BJ (cell line): ENCODE data around the gene LPA. TPM values are rescaled to one million over a fixed set of nuclear protein-coding genes. Genes with fewer than 3 reads are reported as not detected.

Experiments used
- CTCF ChIA-PET: fragments of 350-600 bp; formaldehyde crosslinking; extraction: SDS; loops from one replicate; lab custom pipeline; 2021; ENCODE audit warnings: antibody characterized with exemption, inconsistent platforms; lab: Yijun Ruan, JAX
- POLR2A ChIA-PET: fragments of 300-600 bp; sonication (Branson Sonifier 250); formaldehyde crosslinking; extraction: SDS; loops from one replicate; lab custom pipeline; 2021; ENCODE audit warnings: antibody characterized with exemption; lab: Charles Lee
- DNase-seq: peaks from one replicate; pipeline ENCODE4 v3.0.0-alpha.2; 2011; ENCODE audit warnings: low read depth
- H3K27me3 ChIP-seq: 2 replicates; pipeline ENCODE4 v1.6.0; 2011; ENCODE audit warnings: low read length; ENCODE audit not compliant: control insufficient read depth, insufficient read depth
- H3K36me3 ChIP-seq: 2 replicates; pipeline ENCODE4 v1.5.1; 2011; ENCODE audit warnings: low read length; ENCODE audit not compliant: control insufficient read depth, insufficient read depth
- H3K4me3 ChIP-seq: 2 replicates; pipeline ENCODE4 v1.5.1; 2011; ENCODE audit warnings: low read depth, mild to moderate bottlenecking, control low read depth, low read length
- polyA plus RNA-seq: library from polyadenylated mRNA; depleted of rRNA; stranded (reverse); fragments of >200 nt; gene quantifications from 2 replicates; pipeline ENCODE4 v1.2.3, GENCODE V29; 2011
- TF ChIP-seq, protein P1 (sequence below): IDR thresholded peaks from 2 replicates; pipeline ENCODE4 v1.5.1; 2011; ENCODE audit warnings: low read depth, mild to moderate bottlenecking, control low read depth, inconsistent platforms, low read length, moderate library complexity; ENCODE audit not compliant: insufficient read depth

The LPA gene
- polyA plus RNA-seq, 1 experiment, result not detected

GRCh38 chr6:160510199-160510598 is 153.9 kb downstream of the LPA start:
- Histone ChIP-seq H3K27me3 (no peaks in the 10 kb centered on the region), H3K4me3 (no peak overlapping the region), H3K36me3 (no peaks in the 10 kb centered on the region)
- no peak for DNase-seq
- POLR2A ChIA-PET, result no interaction called here
- CTCF ChIA-PET, result interaction anchor here (1.1 to 1.3 kb wide), 2 partner anchors 9 to 15 kb away, joined by 3 to 5 read pairs; no protein-coding TSS in a partner anchor
- TF ChIP-seq, protein P1, sequence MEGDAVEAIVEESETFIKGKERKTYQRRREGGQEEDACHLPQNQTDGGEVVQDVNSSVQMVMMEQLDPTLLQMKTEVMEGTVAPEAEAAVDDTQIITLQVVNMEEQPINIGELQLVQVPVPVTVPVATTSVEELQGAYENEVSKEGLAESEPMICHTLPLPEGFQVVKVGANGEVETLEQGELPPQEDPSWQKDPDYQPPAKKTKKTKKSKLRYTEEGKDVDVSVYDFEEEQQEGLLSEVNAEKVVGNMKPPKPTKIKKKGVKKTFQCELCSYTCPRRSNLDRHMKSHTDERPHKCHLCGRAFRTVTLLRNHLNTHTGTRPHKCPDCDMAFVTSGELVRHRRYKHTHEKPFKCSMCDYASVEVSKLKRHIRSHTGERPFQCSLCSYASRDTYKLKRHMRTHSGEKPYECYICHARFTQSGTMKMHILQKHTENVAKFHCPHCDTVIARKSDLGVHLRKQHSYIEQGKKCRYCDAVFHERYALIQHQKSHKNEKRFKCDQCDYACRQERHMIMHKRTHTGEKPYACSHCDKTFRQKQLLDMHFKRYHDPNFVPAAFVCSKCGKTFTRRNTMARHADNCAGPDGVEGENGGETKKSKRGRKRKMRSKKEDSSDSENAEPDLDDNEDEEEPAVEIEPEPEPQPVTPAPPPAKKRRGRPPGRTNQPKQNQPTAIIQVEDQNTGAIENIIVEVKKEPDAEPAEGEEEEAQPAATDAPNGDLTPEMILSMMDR, result no peak

DNA sequence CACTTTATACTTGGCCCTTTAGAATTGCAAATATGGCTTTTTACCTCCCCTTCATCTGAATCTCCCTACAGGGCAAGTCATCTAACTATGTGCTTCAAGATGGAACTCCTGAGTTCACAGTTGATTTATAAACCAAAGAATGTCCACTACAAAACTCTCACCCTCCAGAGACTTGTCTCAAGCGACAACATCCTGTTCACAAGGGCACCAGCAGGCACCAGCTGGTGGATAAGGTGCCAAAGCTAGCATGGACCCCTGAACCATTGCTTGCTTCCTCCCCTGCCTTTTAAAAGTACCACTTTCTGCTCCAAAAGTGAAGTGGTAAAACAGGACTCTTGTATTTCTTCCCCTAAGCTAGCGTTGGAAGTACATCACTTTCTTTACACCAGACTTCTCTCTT is 154.5 kb downstream of the LPA start:
- ChIA-PET POLR2A (no interaction called here), CTCF (interaction anchor here (0.9 to 1.3 kb wide), 3 partner anchors 10 to 14 kb away, joined by 3 to 5 read pairs (median 3); no protein-coding TSS in a partner anchor)

DNA sequence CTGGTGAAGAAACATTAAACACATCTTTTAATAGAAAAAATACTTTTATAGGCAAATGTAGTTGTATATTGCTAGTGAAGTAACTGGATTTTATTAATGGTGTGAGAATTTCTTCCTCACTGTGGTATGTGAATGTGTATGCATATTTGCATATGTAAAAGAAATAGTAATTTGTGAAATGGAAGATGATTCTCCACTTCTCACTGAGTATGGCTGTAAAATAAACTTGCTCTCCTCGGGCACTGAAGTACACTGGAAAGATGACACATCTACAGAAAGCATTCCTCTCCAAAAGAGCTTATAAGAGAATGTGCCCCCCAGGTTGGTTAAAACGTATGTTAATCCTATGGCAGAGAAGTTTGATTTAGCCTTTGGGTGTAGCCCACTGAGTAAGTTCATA is 155.5 kb downstream of the LPA start:
- TF ChIP-seq, protein P1, result no peak
- no peak for DNase-seq
- Histone ChIP-seq H3K4me3 (no peak overlapping the region), H3K36me3 (no peaks in the 10 kb centered on the region), H3K27me3 (no peaks in the 10 kb centered on the region)
- ChIA-PET POLR2A (no interaction called here), CTCF (interaction anchor here (0.9 kb wide), 1 partner anchor 14 kb away, joined by 3 read pairs; no protein-coding TSS in a partner anchor)

More for the DNA sequence above, 154.5 kb downstream of the LPA start:
- H3K27me3 ChIP-seq, result no peaks in the 10 kb centered on the region
- no peak for DNase-seq
- H3K36me3 ChIP-seq, result no peaks in the 10 kb centered on the region
- TF ChIP-seq, protein P1, result no peak
- H3K4me3 ChIP-seq, result no peak overlapping the region

GRCh38 chr6:160507420-160507819 is 156.7 kb downstream of the LPA start:
- H3K27me3 ChIP-seq, result no peaks in the 10 kb centered on the region
- no peak for DNase-seq
- TF ChIP-seq, protein P1, result no peak
- CTCF ChIA-PET, result interaction anchor here (1.4 kb wide), 1 partner anchor 12 kb away, joined by 6 read pairs; no protein-coding TSS in a partner anchor
- H3K36me3 ChIP-seq, result no peaks in the 10 kb centered on the region
- H3K4me3 ChIP-seq, result no peak overlapping the region
- POLR2A ChIA-PET, result no interaction called here

GRCh38 chr6:160505970-160506369 is 158.1 kb downstream of the LPA start:
- H3K27me3 ChIP-seq, result no peaks in the 10 kb centered on the region
- CTCF ChIA-PET, result no interaction called here
- no peak overlapping the region for H3K4me3 ChIP-seq
- POLR2A ChIA-PET, result no interaction called here
- no peaks in the 10 kb centered on the region for H3K36me3 ChIP-seq
- DNase-seq, result no peak
- TF ChIP-seq, protein P1, result no peak
